ENCODE results near the gene KCNAB2. TPM values are rescaled to one million over a fixed set of nuclear protein-coding genes. Genes with fewer than 3 reads are reported as not detected.
"Not testable (repeated sequence)": the region's sequence is repeated elsewhere in the genome, so short reads cannot be mapped to it uniquely, and the experiment has no call there.

KCNAB2 gene
- total RNA-seq, 2 donors from 2014 or later: 214 to 334 TPM

- Mint-ChIP-seq H3K9me3 (no peaks in the 10 kb centered on the region), H3K27ac (peak overlapping the region in 1 of 2 donors; percentile 55), H3K36me3 (no peaks in the 10 kb centered on the region)
- ATAC-seq: peak in 1 of 2 donors; percentile 86
- DNase-seq (ENCODE audit: low spot score in 2 of 2): no peak
Observed at GRCh38 chr1:6007318-6008083, 38.2 kb upstream of the KCNAB2 start.

- Mint-ChIP-seq H3K9me3 (no peaks in the 10 kb centered on the region), H3K27ac (no peak overlapping the region), H3K36me3 (no peaks in the 10 kb centered on the region)
- DNase-seq (ENCODE audit: low spot score in 2 of 2): no peak
- ATAC-seq: no peak
Observed at GRCh38 chr1:6008084-6008415, 37.6 kb upstream of the KCNAB2 start.

- Mint-ChIP-seq H3K27ac (no peak overlapping the region), H3K9me3 (no peaks in the 10 kb centered on the region), H3K36me3 (no peaks in the 10 kb centered on the region)
- ATAC-seq (no peak), DNase-seq (ENCODE audit: low spot score in 2 of 2) (no peak)
Observed at GRCh38 chr1:6008696-6009095, 37.0 kb upstream of the KCNAB2 start.

- DNase-seq (ENCODE audit: low spot score in 2 of 2): no peak
Observed at GRCh38 chr1:6009120-6010040, 36.3 kb upstream of the KCNAB2 start.

GRCh38 chr1:6010554-6010953, 35.1 kb upstream of the KCNAB2 start:
- Mint-ChIP-seq H3K9me3 (no peaks in the 10 kb centered on the region), H3K27ac (peak overlapping the region; percentile 7 to 62), H3K36me3 (peaks cover 0 to 4% of the 10 kb centered on the region in 2 donors)
- DNase-seq (ENCODE audit: low spot score in 2 of 2): no peak
- ATAC-seq: no peak

More at GRCh38 chr1:6009120-6010040, 36.3 kb upstream of the KCNAB2 start:
- H3K27ac Mint-ChIP-seq: peak overlapping the region in 1 of 2 donors; percentile 30
- no peaks in the 10 kb centered on the region for H3K9me3 Mint-ChIP-seq
- no peak for ATAC-seq
- no peaks in the 10 kb centered on the region for H3K36me3 Mint-ChIP-seq

- Mint-ChIP-seq H3K9me3 (no peaks in the 10 kb centered on the region), H3K27ac (peak overlapping the region; percentile 31 to 62), H3K36me3 (peaks cover 0 to 7% of the 10 kb centered on the region in 2 donors)
- no peak for ATAC-seq
- no peak for DNase-seq (ENCODE audit: low spot score in 2 of 2)
Observed at GRCh38 chr1:6011161-6011945, 34.3 kb upstream of the KCNAB2 start.

- Mint-ChIP-seq H3K36me3 (peaks cover 0 to 7% of the 10 kb centered on the region in 2 donors), H3K9me3 (no peaks in the 10 kb centered on the region), H3K27ac (no peak overlapping the region)
- ATAC-seq: no peak
- DNase-seq (ENCODE audit: low spot score in 2 of 2): no peak
Observed at GRCh38 chr1:6011946-6012258, 33.8 kb upstream of the KCNAB2 start.

- no peak overlapping the region for H3K27ac Mint-ChIP-seq
- no peak for ATAC-seq
- H3K36me3 Mint-ChIP-seq: peaks cover 0 to 7% of the 10 kb centered on the region in 2 donors
Observed at GRCh38 chr1:6012529-6013318, 33.0 kb upstream of the KCNAB2 start.

GRCh38 chr1:6013491-6013890, 32.2 kb upstream of the KCNAB2 start:
- ATAC-seq: no peak
- DNase-seq (ENCODE audit: low spot score in 2 of 2): no peak
- H3K36me3 Mint-ChIP-seq: peaks cover 0 to 7% of the 10 kb centered on the region in 2 donors
- H3K9me3 Mint-ChIP-seq: no peaks in the 10 kb centered on the region
- H3K27ac Mint-ChIP-seq: no peak overlapping the region

More at GRCh38 chr1:6012529-6013318, 33.0 kb upstream of the KCNAB2 start:
- no peak for DNase-seq (ENCODE audit: low spot score in 2 of 2)
- no peaks in the 10 kb centered on the region for H3K9me3 Mint-ChIP-seq

GRCh38 chr1:6014130-6014999, 31.3 kb upstream of the KCNAB2 start:
- Mint-ChIP-seq H3K36me3 (peaks cover 0 to 7% of the 10 kb centered on the region in 2 donors), H3K27ac (peak overlapping the region in 1 of 2 donors; percentile 85), H3K9me3 (no peaks in the 10 kb centered on the region)
- DNase-seq (ENCODE audit: low spot score in 2 of 2) (no peak), ATAC-seq (no peak)

GRCh38 chr1:6016191-6016865, 29.4 kb upstream of the KCNAB2 start:
- Mint-ChIP-seq H3K36me3 (peaks cover 0 to 7% of the 10 kb centered on the region in 2 donors), H3K9me3 (no peaks in the 10 kb centered on the region), H3K27ac (no peak overlapping the region)
- ATAC-seq (no peak), DNase-seq (ENCODE audit: low spot score in 2 of 2) (no peak)

- not testable (repeated sequence) for H3K9me3 Mint-ChIP-seq; DNase-seq (ENCODE audit: low spot score in 2 of 2)
Observed at GRCh38 chr1:6017654-6018053, 28.0 kb upstream of the KCNAB2 start.

GRCh38 chr1:6019166-6019845, 26.4 kb upstream of the KCNAB2 start:
- Mint-ChIP-seq H3K27ac (no peak overlapping the region), H3K9me3 (peaks cover 6 to 8% of the 10 kb centered on the region in 2 donors), H3K36me3 (peaks cover 0 to 7% of the 10 kb centered on the region in 2 donors)
- no peak for ATAC-seq
- DNase-seq (ENCODE audit: low spot score in 2 of 2): no peak

More at GRCh38 chr1:6017654-6018053, 28.0 kb upstream of the KCNAB2 start:
- ATAC-seq, H3K27ac Mint-ChIP-seq, H3K36me3 Mint-ChIP-seq: not testable (repeated sequence)

GRCh38 chr1:6022193-6022592, 23.5 kb upstream of the KCNAB2 start:
- ATAC-seq: no peak
- no peak overlapping the region for H3K27ac Mint-ChIP-seq
- DNase-seq (ENCODE audit: low spot score in 2 of 2): no peak
- H3K9me3 Mint-ChIP-seq: peaks cover 6 to 8% of the 10 kb centered on the region in 2 donors
- peaks cover 9% of the 10 kb centered on the region in 2 donors for H3K36me3 Mint-ChIP-seq

All from activated naive CD4-positive, alpha-beta T cell treated with anti-CD3 and anti-CD28 coated beads, Interleukin-2, amount 50 U/mL, for 72 hours (primary cell).